Ovary (tissue), 9 donors: ENCODE data around the gene HDGFL2. TPM values are rescaled to one million over a fixed set of nuclear protein-coding genes. Genes with fewer than 3 reads are reported as not detected.

ENCODE experiments used
- DNase-seq, 5 donors: peaks; one replicate each; pipeline ENCODE4 v3.0.0-alpha.2; 2019 to 2020
- H3K27ac ChIP-seq, 2 donors: fragments of 200-600 bp; one replicate each; pipeline versions ENCODE4 v1.5.1 to v1.8.0; 2019 to 2022
- H3K27me3 ChIP-seq: fragments of 200-600 bp; one replicate; pipeline ENCODE4 v1.8.0; 2022
- H3K36me3 ChIP-seq: fragments of 200-600 bp; sonication (generic); one replicate; pipeline ENCODE4 v1.5.1; 2019
- H3K4me1 ChIP-seq: one replicate; pipeline ENCODE4 v1.8.1; 2013; ENCODE audit warnings: mild to moderate bottlenecking, moderate library complexity; ENCODE audit not compliant: insufficient read depth
- H3K4me3 ChIP-seq: fragments of 200-600 bp; sonication (generic); one replicate; pipeline ENCODE4 v1.5.1; 2017
- H3K9me3 ChIP-seq, 2 donors: fragments of 200-600 bp in 1 of 2; sonication (generic) in 1 of 2; one replicate each; pipeline versions ENCODE4 v1.5.1 to v1.8.1; 2013 to 2019; ENCODE audit warnings: mild to moderate bottlenecking in 1 of 2, moderate library complexity in 1 of 2
- CTCF ChIP-seq, 3 donors: fragments of 450-650 bp in 2 of 3; fragments of 200-600 bp in 1 of 3; IDR thresholded peaks; one replicate each; pipeline versions ENCODE4 v1.5.1 to v1.8.0; 2016 to 2022; ENCODE audit warnings: antibody characterized with exemption in 3 of 3, mild to moderate bottlenecking in 1 of 3
- EP300 ChIP-seq: sonication (generic); formaldehyde crosslinking; IDR thresholded peaks from one replicate; pipeline ENCODE4 v1.6.1; 2017; ENCODE audit warnings: antibody characterized with exemption
- POLR2A ChIP-seq: fragments of 450-650 bp; IDR thresholded peaks from one replicate; pipeline ENCODE4 v1.6.1; 2017; ENCODE audit warnings: antibody characterized with exemption, mild to moderate bottlenecking, moderate library complexity
- WGBS, 3 donors: extraction: QIAGEN DNeasy Blood & Tissue Kit in 1 of 3; methylation state at CpG; one replicate each; pipeline versions ENCODE4 v1.1.5 to v1.1.7; 2013 to 2017; 5-methylcytosine and 5-hydroxymethylcytosine counted together
- intact Hi-C, 4 donors: fragments of 100-400 bp; cut with DNase I; formaldehyde crosslinking; loops; one replicate each; pipeline versions ENCODE4 v1.11.0 to v1.15.1; 2022 to 2023
- polyA plus RNA-seq, 2 donors: library from polyadenylated mRNA; stranded (reverse); fragments of 200-250 nt in 1 of 2; fragments of 350-450 nt in 1 of 2; fragmentation: Illumina TruSeq in 1 of 2; extraction: RNeasy Lipid Tissue Mini Kit (QIAGEN cat#74804) in 1 of 2; gene quantifications; one replicate each; pipeline ENCODE4 v1.2.3, GENCODE V29; 2013 to 2014
- total RNA-seq, 7 donors: library from RNA; depleted of rRNA in 2 of 7; stranded (reverse); fragments of >200 nt in 2 of 7; fragmentation: NEBNext Ultra II Directional in 3 of 7; extraction: Animal tissue kit (Norgen Biotek cat#: 25700) in 3 of 7; gene quantifications; one replicate each; pipeline versions ENCODE4 v1.1.0 to v1.2.4, GENCODE V29; 2016 to 2023
- donor health status: DM: no; HTN: no; CAD: no; lungs with moderate emphysema.
- donor health status: DM: no; HTN: no; CAD: no.
- donor health status: Bipolar disorder and iron deficiency.
- donor health status: DM: yes; HTN: yes; CAD: no.
- donor health status: DM: no; HTN: no; CAD: no.
- donor health status: DM: yes; HTN: yes; CAD: no.

HDGFL2 gene
- total and polyA plus RNA-seq, 9 donors = 28.5 to 77.2 (median 63.0) TPM

- peak in 2 of 5 donors; percentile 26 to 38 for DNase-seq
- peaks cover 9% of the 10 kb centered on the region for H3K4me1 ChIP-seq
- no peak overlapping the region for H3K4me3 ChIP-seq
- intact Hi-C loops = no loop called here
- H3K27me3 ChIP-seq = no peaks in the 10 kb centered on the region
- WGBS, 3 donors = 78 to 85% (median 83%) methylated on average over 25 of the region's 25 CpGs
- H3K36me3 ChIP-seq = no peaks in the 10 kb centered on the region
- H3K9me3 ChIP-seq = no peaks in the 10 kb centered on the region
- no peak overlapping the region for H3K27ac ChIP-seq
- TF ChIP-seq EP300 = no peak
- TF ChIP-seq CTCF (IDR thresholded peaks at IDR 0.05) = no peak
- TF ChIP-seq POLR2A = no peak
These were observed 31.2 kb downstream of the HDGFL2 start for GRCh38 chr19:4503132-4503824.

- H3K4me3 ChIP-seq = no peak overlapping the region
- no peaks in the 10 kb centered on the region for H3K36me3 ChIP-seq
- no peaks in the 10 kb centered on the region for H3K9me3 ChIP-seq
- DNase-seq = no peak
- no peak for TF ChIP-seq EP300
- TF ChIP-seq POLR2A = no peak
- no peak for TF ChIP-seq CTCF (IDR thresholded peaks at IDR 0.05)
- H3K4me1 ChIP-seq = peaks cover 9% of the 10 kb centered on the region
- H3K27ac ChIP-seq = no peak overlapping the region
- intact Hi-C loops = no loop called here
- H3K27me3 ChIP-seq = no peaks in the 10 kb centered on the region
- WGBS, 3 donors = 52 to 70% (median 54%) methylated on average over 10 of the region's 10 CpGs
These were observed 31.7 kb downstream of the HDGFL2 start for GRCh38 chr19:4503825-4504170.

GRCh38 chr19:4504297-4504701 lies 32.2 kb downstream of the HDGFL2 start:
- 28 to 55% (median 38%) methylated on average over 13 to 23 of the region's 23 CpGs for WGBS, 3 donors
- H3K9me3 ChIP-seq = no peaks in the 10 kb centered on the region
- H3K4me1 ChIP-seq = peaks cover 9% of the 10 kb centered on the region
- intact Hi-C loops = no loop called here
- no peak overlapping the region for H3K4me3 ChIP-seq
- peak in 4 of 5 donors; percentile 57 to 79 (median 70) for DNase-seq
- H3K27me3 ChIP-seq = no peaks in the 10 kb centered on the region
- H3K27ac ChIP-seq = peak overlapping the region in 1 of 2 donors; percentile 26
- H3K36me3 ChIP-seq = no peaks in the 10 kb centered on the region
- TF ChIP-seq CTCF (IDR thresholded peaks at IDR 0.05) (no peak), POLR2A (no peak), EP300 (no peak)

- no peaks in the 10 kb centered on the region for H3K9me3 ChIP-seq
- peak in 1 of 5 donors; percentile 15 for DNase-seq
- peaks cover 9% of the 10 kb centered on the region for H3K4me1 ChIP-seq
- TF ChIP-seq CTCF (IDR thresholded peaks at IDR 0.05) = no peak
- TF ChIP-seq POLR2A = no peak
- no peak for TF ChIP-seq EP300
- intact Hi-C loops = no loop called here
- no peaks in the 10 kb centered on the region for H3K36me3 ChIP-seq
- H3K27me3 ChIP-seq = no peaks in the 10 kb centered on the region
- H3K4me3 ChIP-seq = no peak overlapping the region
- 75 to 86% (median 81%) methylated on average over 13 to 15 of the region's 15 CpGs for WGBS, 3 donors
- peak overlapping the region in 1 of 2 donors; percentile 26 for H3K27ac ChIP-seq
These were observed 32.9 kb downstream of the HDGFL2 start for GRCh38 chr19:4504891-4505569.
